Right lobe of liver (tissue), 4 donors: ENCODE results near the gene PRDX4.

Experiments
- POLR2A ChIP-seq: fragments of 450-650 bp; IDR thresholded peaks from one replicate; pipeline ENCODE4 v1.6.1; 2017; ENCODE audit warnings: antibody characterized with exemption, mild to moderate bottlenecking
- TF ChIP-seq, protein P1 (sequence below), 4 donors: fragments of 200-600 bp in 3 of 4; fragments of 450-650 bp in 1 of 4; IDR thresholded peaks; one replicate each; pipeline versions ENCODE4 v1.5.1 to v1.8.0; 2016 to 2022; ENCODE audit warnings: antibody characterized with exemption in 4 of 4, mild to moderate bottlenecking in 2 of 4
- donor health status: DM: no; HTN: no; CAD: no.
- donor health status: DM: no; HTN: no; CAD: no.
- donor health status: DM: no; HTN: yes; CAD: no.

DNA sequence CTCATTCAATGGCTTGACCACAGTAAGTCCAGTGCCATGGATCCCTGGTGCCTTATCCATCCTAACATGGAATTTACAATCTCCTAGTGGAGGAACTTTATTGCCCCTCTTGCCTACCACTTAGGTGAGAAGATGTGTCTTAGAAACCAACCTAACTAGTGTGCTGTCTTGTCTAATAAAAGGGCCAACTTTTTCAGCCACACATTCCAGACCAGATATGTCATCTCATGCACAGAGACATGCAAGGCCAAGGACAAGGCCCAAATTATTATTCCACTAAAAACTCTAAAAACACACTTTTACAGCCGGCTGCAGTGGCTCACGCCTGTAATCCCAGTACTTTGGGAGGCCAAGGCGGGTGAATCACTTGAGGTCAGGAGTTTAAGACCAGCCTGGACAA is 10.6 kb upstream of the PRDX4 start:
- no peak for TF ChIP-seq POLR2A
- TF ChIP-seq, protein P1, sequence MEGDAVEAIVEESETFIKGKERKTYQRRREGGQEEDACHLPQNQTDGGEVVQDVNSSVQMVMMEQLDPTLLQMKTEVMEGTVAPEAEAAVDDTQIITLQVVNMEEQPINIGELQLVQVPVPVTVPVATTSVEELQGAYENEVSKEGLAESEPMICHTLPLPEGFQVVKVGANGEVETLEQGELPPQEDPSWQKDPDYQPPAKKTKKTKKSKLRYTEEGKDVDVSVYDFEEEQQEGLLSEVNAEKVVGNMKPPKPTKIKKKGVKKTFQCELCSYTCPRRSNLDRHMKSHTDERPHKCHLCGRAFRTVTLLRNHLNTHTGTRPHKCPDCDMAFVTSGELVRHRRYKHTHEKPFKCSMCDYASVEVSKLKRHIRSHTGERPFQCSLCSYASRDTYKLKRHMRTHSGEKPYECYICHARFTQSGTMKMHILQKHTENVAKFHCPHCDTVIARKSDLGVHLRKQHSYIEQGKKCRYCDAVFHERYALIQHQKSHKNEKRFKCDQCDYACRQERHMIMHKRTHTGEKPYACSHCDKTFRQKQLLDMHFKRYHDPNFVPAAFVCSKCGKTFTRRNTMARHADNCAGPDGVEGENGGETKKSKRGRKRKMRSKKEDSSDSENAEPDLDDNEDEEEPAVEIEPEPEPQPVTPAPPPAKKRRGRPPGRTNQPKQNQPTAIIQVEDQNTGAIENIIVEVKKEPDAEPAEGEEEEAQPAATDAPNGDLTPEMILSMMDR (IDR thresholded peaks at IDR 0.05), result no peak
